AG04450 (cell line): Measurements from ENCODE around the gene KSR2. TPM values are rescaled to one million over a fixed set of nuclear protein-coding genes. Genes with fewer than 3 reads are reported as not detected.

ENCODE experiments used
- CTCF ChIA-PET: fragments of 300-600, 350-600 bp; formaldehyde crosslinking; extraction: SDS; loops from one replicate; lab custom pipeline; 2022; ENCODE audit warnings: antibody characterized with exemption, inconsistent platforms; lab: Charles Lee
- POLR2A ChIA-PET: fragments of 350-600 bp; formaldehyde crosslinking; extraction: SDS; loops from one replicate; lab custom pipeline; 2021; ENCODE audit warnings: antibody characterized with exemption, inconsistent platforms; lab: Yijun Ruan, JAX
- DNase-seq: peaks from one replicate; pipeline ENCODE4 v3.0.0-alpha.2; 2011; ENCODE audit warnings: low read depth, low spot score
- H3K27ac ChIP-seq: one replicate; pipeline ENCODE4 v1.5.1; 2012; ENCODE audit warnings: low read depth, low read length, control low read depth
- H3K27me3 ChIP-seq: one replicate; pipeline ENCODE4 v1.6.0; 2012; ENCODE audit warnings: low read length; ENCODE audit not compliant: control insufficient read depth, insufficient read depth
- H3K4me3 ChIP-seq: 2 replicates; pipeline ENCODE4 v1.5.1; 2011; ENCODE audit warnings: mild to moderate bottlenecking, low read depth, low read length, control low read depth
- H3K9me3 ChIP-seq: 2 replicates; pipeline ENCODE4 v1.5.1; 2012; ENCODE audit warnings: low read length; ENCODE audit not compliant: control insufficient read depth, insufficient read depth
- CTCF ChIP-seq: IDR thresholded peaks from 2 replicates; pipeline ENCODE4 v1.5.1; 2011; ENCODE audit warnings: low read depth, low read length, control low read depth, inconsistent platforms
- polyA plus RNA-seq: library from polyadenylated mRNA; depleted of rRNA; stranded (reverse); fragments of >200 nt; gene quantifications from 2 replicates; pipeline ENCODE4 v1.2.3, GENCODE V29; 2011

Gene KSR2
- polyA plus RNA-seq, 1 experiment = not detected

- ChIA-PET CTCF (no interaction called here), POLR2A (no interaction called here)
Observed at GRCh38 chr12:117521867-117522266, 446.9 kb downstream of the KSR2 start.

GRCh38 chr12:117521346-117521745 is 447.4 kb downstream of the KSR2 start:
- CTCF ChIA-PET = no interaction called here
- POLR2A ChIA-PET = no interaction called here

More at GRCh38 chr12:117521867-117522266, 446.9 kb downstream of the KSR2 start:
- no peak for DNase-seq
- Histone ChIP-seq H3K27me3 (no peaks in the 10 kb centered on the region), H3K9me3 (peaks cover 47% of the 10 kb centered on the region), H3K4me3 (no peak overlapping the region), H3K27ac (no peak overlapping the region)
- no peak for TF ChIP-seq CTCF

GRCh38 chr12:117518594-117519270 is 450.1 kb downstream of the KSR2 start:
- H3K27ac ChIP-seq = no peak overlapping the region
- DNase-seq = no peak
- no peak for TF ChIP-seq CTCF
- peaks cover 28% of the 10 kb centered on the region; the same call in 1 of the 2 replicates for H3K9me3 ChIP-seq
- H3K4me3 ChIP-seq = no peak overlapping the region
- POLR2A ChIA-PET = no interaction called here
- H3K27me3 ChIP-seq = no peaks in the 10 kb centered on the region
- CTCF ChIA-PET = no interaction called here

More at GRCh38 chr12:117521346-117521745, 447.4 kb downstream of the KSR2 start:
- Histone ChIP-seq H3K27me3 (no peaks in the 10 kb centered on the region), H3K9me3 (peaks cover 42% of the 10 kb centered on the region), H3K4me3 (no peak overlapping the region), H3K27ac (no peak overlapping the region)
- TF ChIP-seq CTCF = no peak
- no peak for DNase-seq

- POLR2A ChIA-PET = no interaction called here
- Histone ChIP-seq H3K27me3 (no peaks in the 10 kb centered on the region), H3K9me3 (peaks cover 24% of the 10 kb centered on the region; the same call in 1 of the 2 replicates), H3K4me3 (no peak overlapping the region), H3K27ac (no peak overlapping the region)
- no peak for TF ChIP-seq CTCF
- CTCF ChIA-PET = no interaction called here
- DNase-seq = no peak
Observed at GRCh38 chr12:117517219-117517739, 451.5 kb downstream of the KSR2 start.

GRCh38 chr12:117516034-117516433 is 452.8 kb downstream of the KSR2 start:
- no peak overlapping the region for H3K27ac ChIP-seq
- peaks cover 23% of the 10 kb centered on the region; the same call in 1 of the 2 replicates for H3K9me3 ChIP-seq
- no peak overlapping the region for H3K4me3 ChIP-seq
- TF ChIP-seq CTCF = no peak
- DNase-seq = no peak
- CTCF ChIA-PET = no interaction called here
- POLR2A ChIA-PET = no interaction called here
- H3K27me3 ChIP-seq = no peaks in the 10 kb centered on the region
